ENCODE measurements around the gene HHIPL1. TPM values are rescaled to one million over a fixed set of nuclear protein-coding genes. Genes with fewer than 3 reads are reported as not detected.

The HHIPL1 gene
- total RNA-seq, 2 experiments from 2014 or later = 0.25 to 0.72 TPM

- BruUV-seq (replicated peaks) = no TSS peak
- no peak overlapping the region for H3K4me3 ChIP-seq (ENCODE audit: low read depth, low read length, poor library complexity, severe bottlenecking)
Observed at GRCh38 chr14:99701260-99701659, 56.3 kb downstream of the HHIPL1 start.

DNA sequence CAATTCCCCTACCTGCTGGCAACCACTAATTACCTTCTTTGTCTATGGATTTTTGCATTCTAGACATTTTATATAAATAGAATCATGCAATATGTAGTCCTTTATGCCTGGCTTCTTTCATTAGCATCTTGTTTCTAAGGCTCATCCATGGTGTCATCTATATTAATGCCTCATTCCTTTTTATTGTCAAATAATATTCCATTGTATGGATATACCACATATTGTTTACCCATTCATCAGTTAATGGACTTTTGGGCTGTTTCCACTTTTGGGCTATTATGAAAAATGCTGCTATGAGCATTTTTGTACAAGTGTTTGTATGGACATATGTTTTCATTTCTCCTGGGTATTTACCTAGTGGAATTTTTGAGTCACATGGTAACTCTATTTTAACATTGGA lies 57.2 kb downstream of the HHIPL1 start:
- Histone ChIP-seq H4K20me1 (ENCODE audit: insufficient read depth, low read length) (no peaks in the 10 kb centered on the region), H3K4me3 (ENCODE audit: low read depth, low read length, poor library complexity, severe bottlenecking) (no peak overlapping the region), H3K4me2 (ENCODE audit: low read length) (no peak overlapping the region), H3K27ac (ENCODE audit: low read depth, low read length, poor library complexity, severe bottlenecking) (no peak overlapping the region), H3K4me1 (ENCODE audit: insufficient read depth, low read length, poor library complexity, severe bottlenecking) (no peaks in the 10 kb centered on the region), H3K9me2 (ENCODE audit: insufficient read depth, low read length) (no peaks in the 10 kb centered on the region), H2AFZ (ENCODE audit: low read length) (no peak overlapping the region), H3K36me3 (ENCODE audit: insufficient read depth, low read length) (no peaks in the 10 kb centered on the region), H3K9me3 (ENCODE audit: low read length) (peaks cover 27% of the 10 kb centered on the region), H3K79me2 (ENCODE audit: insufficient read depth, low read depth, low read length) (no peaks in the 10 kb centered on the region)
- CTCF ChIA-PET (ENCODE audit: unreplicated experiment) = no interaction called here
- no peak for DNase-seq (ENCODE audit: low spot score)
- intact Hi-C loops (cut with micrococcal nuclease; ENCODE audit: unreplicated experiment) = no loop called here
- POLR2A ChIA-PET = no interaction called here
- TF ChIP-seq, protein P1, sequence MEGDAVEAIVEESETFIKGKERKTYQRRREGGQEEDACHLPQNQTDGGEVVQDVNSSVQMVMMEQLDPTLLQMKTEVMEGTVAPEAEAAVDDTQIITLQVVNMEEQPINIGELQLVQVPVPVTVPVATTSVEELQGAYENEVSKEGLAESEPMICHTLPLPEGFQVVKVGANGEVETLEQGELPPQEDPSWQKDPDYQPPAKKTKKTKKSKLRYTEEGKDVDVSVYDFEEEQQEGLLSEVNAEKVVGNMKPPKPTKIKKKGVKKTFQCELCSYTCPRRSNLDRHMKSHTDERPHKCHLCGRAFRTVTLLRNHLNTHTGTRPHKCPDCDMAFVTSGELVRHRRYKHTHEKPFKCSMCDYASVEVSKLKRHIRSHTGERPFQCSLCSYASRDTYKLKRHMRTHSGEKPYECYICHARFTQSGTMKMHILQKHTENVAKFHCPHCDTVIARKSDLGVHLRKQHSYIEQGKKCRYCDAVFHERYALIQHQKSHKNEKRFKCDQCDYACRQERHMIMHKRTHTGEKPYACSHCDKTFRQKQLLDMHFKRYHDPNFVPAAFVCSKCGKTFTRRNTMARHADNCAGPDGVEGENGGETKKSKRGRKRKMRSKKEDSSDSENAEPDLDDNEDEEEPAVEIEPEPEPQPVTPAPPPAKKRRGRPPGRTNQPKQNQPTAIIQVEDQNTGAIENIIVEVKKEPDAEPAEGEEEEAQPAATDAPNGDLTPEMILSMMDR (conservative IDR thresholded peaks at IDR 0.05; ENCODE audit: low read length) = no peak
- TF ChIP-seq EZH2phosphoT487 (IDR thresholded peaks at IDR 0.05; ENCODE audit: borderline replicate concordance, low read depth, low read length) = no peak
- no TSS peak for BruUV-seq (replicated peaks)

More at GRCh38 chr14:99701260-99701659, 56.3 kb downstream of the HHIPL1 start:
- Histone ChIP-seq H3K9me3 (ENCODE audit: low read length) (peaks cover 27% of the 10 kb centered on the region), H3K4me2 (ENCODE audit: low read length) (no peak overlapping the region), H4K20me1 (ENCODE audit: insufficient read depth, low read length) (no peaks in the 10 kb centered on the region), H3K4me1 (ENCODE audit: insufficient read depth, low read length, poor library complexity, severe bottlenecking) (no peaks in the 10 kb centered on the region), H3K79me2 (ENCODE audit: insufficient read depth, low read depth, low read length) (no peaks in the 10 kb centered on the region), H3K36me3 (ENCODE audit: insufficient read depth, low read length) (no peaks in the 10 kb centered on the region), H3K9me2 (ENCODE audit: insufficient read depth, low read length) (no peaks in the 10 kb centered on the region), H3K27ac (ENCODE audit: low read depth, low read length, poor library complexity, severe bottlenecking) (no peak overlapping the region), H2AFZ (ENCODE audit: low read length) (no peak overlapping the region)
- DNase-seq (ENCODE audit: low spot score) = no peak
- intact Hi-C loops (cut with micrococcal nuclease; ENCODE audit: unreplicated experiment) = no loop called here
- POLR2A ChIA-PET = no interaction called here
- TF ChIP-seq EZH2phosphoT487 (IDR thresholded peaks at IDR 0.05; ENCODE audit: borderline replicate concordance, low read depth, low read length) = no peak
- TF ChIP-seq, protein P1 (conservative IDR thresholded peaks at IDR 0.05; ENCODE audit: low read length) = no peak
- CTCF ChIA-PET (ENCODE audit: unreplicated experiment) = interaction anchor here (0.5 kb wide), 1 partner anchor 17 kb away, joined by 8 read pairs; the partner anchor contains the start of gene CYP46A1

DNA sequence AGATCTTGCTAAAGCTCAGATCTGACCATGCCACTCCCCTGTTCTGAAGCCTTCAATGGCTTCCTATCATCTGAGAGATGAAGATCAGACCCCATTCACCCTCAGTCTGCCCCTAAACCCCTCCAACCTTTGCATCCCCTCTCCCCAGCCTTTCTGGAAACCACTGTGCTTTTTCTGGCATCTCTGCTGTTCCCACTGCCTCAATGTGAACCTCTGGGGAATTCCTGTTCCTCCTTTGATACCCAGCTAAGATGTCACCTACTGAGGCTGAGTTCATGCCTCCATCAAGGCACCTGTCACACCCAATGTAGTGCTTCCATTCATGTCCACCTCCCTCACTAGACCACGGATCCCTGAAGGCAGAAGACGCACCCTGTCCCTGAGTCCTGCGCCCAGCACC lies 58.5 kb downstream of the HHIPL1 start:
- H3K4me2 ChIP-seq (ENCODE audit: low read length) = no peak overlapping the region
- peaks cover 27% of the 10 kb centered on the region for H3K9me3 ChIP-seq (ENCODE audit: low read length)
- TF ChIP-seq, protein P1 (conservative IDR thresholded peaks at IDR 0.05; ENCODE audit: low read length) = no peak
- TF ChIP-seq EZH2phosphoT487 (IDR thresholded peaks at IDR 0.05; ENCODE audit: borderline replicate concordance, low read depth, low read length) = no peak
- intact Hi-C loops (cut with micrococcal nuclease; ENCODE audit: unreplicated experiment) = no loop called here
- no peaks in the 10 kb centered on the region for H3K4me1 ChIP-seq (ENCODE audit: insufficient read depth, low read length, poor library complexity, severe bottlenecking)
- no peaks in the 10 kb centered on the region for H3K36me3 ChIP-seq (ENCODE audit: insufficient read depth, low read length)
- no peaks in the 10 kb centered on the region for H3K9me2 ChIP-seq (ENCODE audit: insufficient read depth, low read length)
- H3K4me3 ChIP-seq (ENCODE audit: low read depth, low read length, poor library complexity, severe bottlenecking) = no peak overlapping the region
- BruUV-seq (replicated peaks) = no TSS peak
- H4K20me1 ChIP-seq (ENCODE audit: insufficient read depth, low read length) = no peaks in the 10 kb centered on the region
- POLR2A ChIA-PET = no interaction called here
- no peaks in the 10 kb centered on the region for H3K79me2 ChIP-seq (ENCODE audit: insufficient read depth, low read depth, low read length)
- DNase-seq (ENCODE audit: low spot score) = no peak
- H2AFZ ChIP-seq (ENCODE audit: low read length) = no peak overlapping the region
- no peak overlapping the region for H3K27ac ChIP-seq (ENCODE audit: low read depth, low read length, poor library complexity, severe bottlenecking)
- CTCF ChIA-PET (ENCODE audit: unreplicated experiment) = no interaction called here
